Lower lobe of right lung (tissue), 2 donors: ENCODE results near the gene ACP6. TPM values are rescaled to one million over a fixed set of nuclear protein-coding genes. Genes with fewer than 3 reads are reported as not detected.
"Not testable (repeated sequence)": the region's sequence is repeated elsewhere in the genome, so short reads cannot be mapped to it uniquely, and the experiment has no call there.

Experiments used
- ATAC-seq, 2 donors: fragments of 200-7000 bp; cut with Tn5 transposase; one replicate each; pipeline ENCODE4 v1.9.1; 2020 to 2022; ENCODE audit warnings: mild to moderate bottlenecking in 2 of 2, moderate library complexity in 2 of 2
- DNase-seq: peaks from one replicate; pipeline ENCODE4 v3.0.0-alpha.2; 2020
- H3K27ac ChIP-seq: fragments of 200-600 bp; one replicate; pipeline ENCODE4 v1.8.0; 2022
- H3K27me3 ChIP-seq: fragments of 200-600 bp; one replicate; pipeline ENCODE4 v1.8.0; 2022; ENCODE audit warnings: low read depth
- H3K36me3 ChIP-seq: fragments of 200-600 bp; one replicate; pipeline ENCODE4 v1.8.0; 2022; ENCODE audit warnings: mild to moderate bottlenecking
- H3K4me1 ChIP-seq: fragments of 200-600 bp; one replicate; pipeline ENCODE4 v1.8.0; 2022
- H3K4me3 ChIP-seq: fragments of 200-600 bp; one replicate; pipeline ENCODE4 v1.8.0; 2022; ENCODE audit warnings: mild to moderate bottlenecking
- H3K9me3 ChIP-seq: fragments of 200-600 bp; one replicate; pipeline ENCODE4 v1.8.0; 2022
- intact Hi-C: fragments of 100-400 bp; cut with DNase I; formaldehyde crosslinking; loops from one replicate; pipeline ENCODE4 v1.11.0; 2022
- total RNA-seq: library from RNA; stranded (reverse); fragmentation: NEBNext Ultra II Directional; extraction: Animal tissue kit (Norgen Biotek cat#: 25700); gene quantifications from one replicate; pipeline ENCODE4 v1.2.1, GENCODE V29; 2021
- TF ChIP-seq, protein P1 (sequence below): fragments of 200-600 bp; IDR thresholded peaks from one replicate; pipeline ENCODE4 v1.8.0; 2022; ENCODE audit warnings: antibody characterized with exemption, mild to moderate bottlenecking
- donor health status: DM: no; HTN: yes; CAD: no; lungs with severe emphysema.

ACP6 gene
- total RNA-seq, 1 donor from 2014 or later, result 16.4 TPM

DNA sequence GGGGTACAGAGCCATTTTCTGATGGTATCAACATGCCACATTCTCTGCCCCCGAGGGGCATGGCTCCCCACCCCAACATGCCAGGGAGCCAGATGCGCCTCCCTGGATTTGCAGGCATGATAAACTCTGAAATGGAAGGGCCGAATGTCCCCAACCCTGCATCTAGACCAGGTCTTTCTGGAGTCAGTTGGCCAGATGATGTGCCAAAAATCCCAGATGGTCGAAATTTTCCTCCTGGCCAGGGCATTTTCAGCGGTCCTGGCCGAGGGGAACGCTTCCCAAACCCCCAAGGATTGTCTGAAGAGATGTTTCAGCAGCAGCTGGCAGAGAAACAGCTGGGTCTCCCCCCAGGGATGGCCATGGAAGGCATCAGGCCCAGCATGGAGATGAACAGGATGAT is 50.6 kb downstream of the ACP6 start:
- no peaks in the 10 kb centered on the region for H3K27me3 ChIP-seq
- H3K4me3 ChIP-seq, result no peak overlapping the region
- H3K36me3 ChIP-seq, result peaks cover 82% of the 10 kb centered on the region
- ATAC-seq (no peak), DNase-seq (no peak)
- TF ChIP-seq, protein P1, sequence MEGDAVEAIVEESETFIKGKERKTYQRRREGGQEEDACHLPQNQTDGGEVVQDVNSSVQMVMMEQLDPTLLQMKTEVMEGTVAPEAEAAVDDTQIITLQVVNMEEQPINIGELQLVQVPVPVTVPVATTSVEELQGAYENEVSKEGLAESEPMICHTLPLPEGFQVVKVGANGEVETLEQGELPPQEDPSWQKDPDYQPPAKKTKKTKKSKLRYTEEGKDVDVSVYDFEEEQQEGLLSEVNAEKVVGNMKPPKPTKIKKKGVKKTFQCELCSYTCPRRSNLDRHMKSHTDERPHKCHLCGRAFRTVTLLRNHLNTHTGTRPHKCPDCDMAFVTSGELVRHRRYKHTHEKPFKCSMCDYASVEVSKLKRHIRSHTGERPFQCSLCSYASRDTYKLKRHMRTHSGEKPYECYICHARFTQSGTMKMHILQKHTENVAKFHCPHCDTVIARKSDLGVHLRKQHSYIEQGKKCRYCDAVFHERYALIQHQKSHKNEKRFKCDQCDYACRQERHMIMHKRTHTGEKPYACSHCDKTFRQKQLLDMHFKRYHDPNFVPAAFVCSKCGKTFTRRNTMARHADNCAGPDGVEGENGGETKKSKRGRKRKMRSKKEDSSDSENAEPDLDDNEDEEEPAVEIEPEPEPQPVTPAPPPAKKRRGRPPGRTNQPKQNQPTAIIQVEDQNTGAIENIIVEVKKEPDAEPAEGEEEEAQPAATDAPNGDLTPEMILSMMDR, result no peak
- H3K4me1 ChIP-seq, result peaks cover 9% of the 10 kb centered on the region
- H3K27ac ChIP-seq, result no peak overlapping the region
- intact Hi-C loops, result loop anchor here (10.0 kb wide), 1 partner anchor 115 kb away; no protein-coding TSS in a partner anchor
- H3K9me3 ChIP-seq, result no peaks in the 10 kb centered on the region

DNA sequence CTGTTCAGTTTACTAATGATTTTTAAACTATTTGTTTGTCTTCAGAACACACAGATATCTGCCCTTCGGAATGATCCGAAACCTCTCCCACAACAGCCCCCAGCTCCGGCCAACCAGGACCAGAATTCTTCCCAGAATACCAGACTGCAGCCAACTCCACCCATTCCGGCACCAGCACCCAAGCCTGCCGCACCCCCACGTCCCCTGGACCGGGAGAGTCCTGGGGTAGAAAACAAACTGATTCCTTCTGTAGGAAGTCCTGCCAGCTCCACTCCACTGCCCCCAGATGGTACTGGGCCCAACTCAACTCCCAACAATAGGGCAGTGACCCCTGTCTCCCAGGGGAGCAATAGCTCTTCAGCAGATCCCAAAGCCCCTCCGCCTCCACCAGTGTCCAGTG is 51.6 kb downstream of the ACP6 start:
- Histone ChIP-seq H3K4me1 (peaks cover 9% of the 10 kb centered on the region), H3K36me3 (peaks cover 82% of the 10 kb centered on the region), H3K9me3 (no peaks in the 10 kb centered on the region), H3K27ac (no peak overlapping the region), H3K27me3 (no peaks in the 10 kb centered on the region), H3K4me3 (no peak overlapping the region)
- ATAC-seq (no peak), DNase-seq (no peak)
- TF ChIP-seq, protein P1, result no peak
- intact Hi-C loops, result no loop called here

DNA sequence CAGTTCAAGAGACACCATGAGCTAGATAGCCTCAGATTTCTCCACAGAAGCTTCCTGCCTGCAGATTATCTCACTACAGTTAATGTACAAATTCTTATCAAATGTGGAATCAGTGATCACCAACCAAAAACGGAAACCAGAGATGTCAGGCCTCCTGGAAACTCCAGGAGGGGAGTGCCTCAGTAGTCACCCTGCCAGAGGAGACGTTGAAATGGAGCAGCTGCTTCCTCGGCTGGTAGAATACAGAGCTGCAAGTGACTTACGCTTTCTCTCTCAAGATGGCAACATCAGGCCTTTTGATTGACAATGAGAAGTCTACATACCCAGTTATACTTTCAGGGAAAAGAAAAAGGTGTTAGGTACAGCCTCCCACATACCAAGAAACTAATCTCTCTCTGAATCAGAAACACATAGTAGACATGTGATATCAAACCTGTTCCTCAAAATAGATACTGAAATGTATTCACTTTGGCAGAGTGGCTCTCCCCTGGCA is 52.2 kb downstream of the ACP6 start:
- H3K4me3 ChIP-seq, result no peak overlapping the region
- no peak overlapping the region for H3K27ac ChIP-seq
- no peaks in the 10 kb centered on the region for H3K27me3 ChIP-seq
- intact Hi-C loops, result no loop called here
- H3K9me3 ChIP-seq, result no peaks in the 10 kb centered on the region
- ATAC-seq, result no peak
- peaks cover 86% of the 10 kb centered on the region for H3K36me3 ChIP-seq
- peaks cover 9% of the 10 kb centered on the region for H3K4me1 ChIP-seq
- DNase-seq, result no peak
- TF ChIP-seq, protein P1, result no peak

DNA sequence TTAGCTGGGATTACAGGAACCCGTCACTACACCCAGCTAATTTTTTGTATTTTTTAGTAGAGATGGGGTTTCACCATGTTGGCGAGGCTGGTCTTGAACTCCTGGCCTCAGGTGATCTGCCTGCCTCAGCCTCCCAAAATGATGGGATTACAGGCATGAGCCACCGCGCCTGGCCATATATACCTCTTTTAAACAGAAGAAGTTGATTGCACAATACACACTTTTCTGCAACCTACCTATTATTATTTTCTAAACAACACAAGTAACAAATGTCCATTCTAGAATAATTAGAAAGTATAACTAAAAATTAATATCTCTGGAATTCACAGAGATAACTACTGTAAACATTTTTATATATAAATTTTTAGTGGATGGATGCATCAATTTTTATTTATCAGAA is 55.4 kb downstream of the ACP6 start:
- H3K27me3 ChIP-seq, result not testable (repeated sequence)

DNA sequence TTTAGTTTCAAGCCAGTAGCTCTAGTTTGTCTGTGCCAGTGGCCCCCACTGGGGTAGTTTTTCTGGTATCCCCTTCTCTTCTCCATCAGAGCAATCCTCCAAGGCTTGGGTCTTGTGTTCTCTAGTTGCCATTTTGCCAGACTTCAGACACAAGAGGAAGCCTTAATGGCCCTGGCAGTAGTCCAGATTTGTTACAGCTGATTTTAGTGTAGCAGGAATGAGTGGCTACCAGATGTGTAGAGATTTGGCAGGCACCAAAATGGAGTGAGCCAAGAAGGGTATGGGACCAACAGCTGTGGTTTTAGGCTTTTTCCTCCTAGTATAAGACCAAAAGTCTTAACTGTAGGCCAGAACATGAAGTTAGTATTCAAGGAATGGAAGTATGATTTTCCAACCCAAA is 56.8 kb downstream of the ACP6 start:
- Histone ChIP-seq H3K4me3 (no peak overlapping the region), H3K27ac (no peak overlapping the region), H3K4me1 (peaks cover 28% of the 10 kb centered on the region), H3K9me3 (no peaks in the 10 kb centered on the region), H3K36me3 (peaks cover 72% of the 10 kb centered on the region), H3K27me3 (no peaks in the 10 kb centered on the region)
- ATAC-seq (no peak), DNase-seq (no peak)
- TF ChIP-seq, protein P1, result no peak
- intact Hi-C loops, result no loop called here

More for the DNA sequence above, 55.4 kb downstream of the ACP6 start:
- H3K36me3 ChIP-seq, result peaks cover 87% of the 10 kb centered on the region
- H3K4me1 ChIP-seq, result peaks cover 17% of the 10 kb centered on the region
- H3K9me3 ChIP-seq, ATAC-seq, DNase-seq, H3K27ac ChIP-seq, H3K4me3 ChIP-seq, intact Hi-C loops: not testable (repeated sequence)

DNA sequence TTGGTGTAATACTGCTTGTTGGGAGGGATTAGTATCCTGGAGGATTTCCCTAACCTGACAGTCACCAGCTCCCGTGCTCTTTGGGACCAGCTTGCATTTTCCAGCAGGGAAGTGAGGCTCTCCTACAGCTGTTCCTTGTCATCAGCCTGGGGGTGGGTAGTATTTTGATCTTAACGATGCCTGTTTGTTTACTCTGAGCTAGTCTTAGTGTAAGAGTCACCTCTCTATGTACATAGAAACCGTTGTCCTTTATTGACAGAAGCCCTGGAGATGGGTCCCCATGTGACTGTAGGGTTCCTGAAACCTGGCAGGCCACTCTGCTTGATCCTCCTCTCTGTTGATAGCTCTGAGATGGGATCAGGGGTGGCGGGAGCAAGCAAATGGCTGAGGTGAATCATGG is 58.0 kb downstream of the ACP6 start:
- TF ChIP-seq, protein P1, result no peak
- H3K4me3 ChIP-seq, result no peak overlapping the region
- ATAC-seq, result no peak
- intact Hi-C loops, result no loop called here
- no peaks in the 10 kb centered on the region for H3K9me3 ChIP-seq
- DNase-seq, result no peak
- H3K4me1 ChIP-seq, result peaks cover 19% of the 10 kb centered on the region
- H3K36me3 ChIP-seq, result peaks cover 67% of the 10 kb centered on the region
- no peak overlapping the region for H3K27ac ChIP-seq
- H3K27me3 ChIP-seq, result no peaks in the 10 kb centered on the region
